ENCODE measurements around the gene FZD10.

DNA sequence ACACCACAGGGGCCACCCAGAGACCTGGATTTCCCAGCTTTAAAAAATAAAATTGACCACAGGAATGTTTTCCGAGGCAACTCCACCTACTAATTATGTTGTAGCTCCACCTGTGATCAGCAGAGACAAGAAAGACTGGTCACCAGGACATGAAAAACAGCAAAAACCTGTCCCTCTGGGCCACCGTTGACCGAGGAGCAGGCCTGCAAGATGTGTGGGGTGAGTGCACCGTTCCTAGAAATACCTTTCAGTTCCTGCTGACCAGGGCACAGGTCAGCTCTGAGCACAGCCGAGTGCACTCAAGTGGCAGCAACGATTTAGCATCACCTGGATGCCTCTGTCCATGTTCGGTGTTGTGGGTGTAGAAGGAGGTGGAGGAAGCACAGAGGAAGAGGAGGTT, 16.9 kb downstream of the FZD10 start:
- no peak for TF ChIP-seq EZH2 (IDR thresholded peaks at IDR 0.05)
- no peak for TF ChIP-seq POLR2AphosphoS5 (IDR thresholded peaks at IDR 0.05; ENCODE audit: borderline replicate concordance, low read depth, low read length)
- no peak for TF ChIP-seq FOXP2 (optimal IDR thresholded peaks at IDR 0.05; ENCODE audit: control extremely low read depth, extremely low read length, insufficient read depth)

All from SK-N-MC (cell line).